ENCODE data around the gene DAND5.

Gene DAND5

GRCh38 chr19:12995596-12996405 is 26.4 kb downstream of the DAND5 start:
- no peak for DNase-seq

DNA sequence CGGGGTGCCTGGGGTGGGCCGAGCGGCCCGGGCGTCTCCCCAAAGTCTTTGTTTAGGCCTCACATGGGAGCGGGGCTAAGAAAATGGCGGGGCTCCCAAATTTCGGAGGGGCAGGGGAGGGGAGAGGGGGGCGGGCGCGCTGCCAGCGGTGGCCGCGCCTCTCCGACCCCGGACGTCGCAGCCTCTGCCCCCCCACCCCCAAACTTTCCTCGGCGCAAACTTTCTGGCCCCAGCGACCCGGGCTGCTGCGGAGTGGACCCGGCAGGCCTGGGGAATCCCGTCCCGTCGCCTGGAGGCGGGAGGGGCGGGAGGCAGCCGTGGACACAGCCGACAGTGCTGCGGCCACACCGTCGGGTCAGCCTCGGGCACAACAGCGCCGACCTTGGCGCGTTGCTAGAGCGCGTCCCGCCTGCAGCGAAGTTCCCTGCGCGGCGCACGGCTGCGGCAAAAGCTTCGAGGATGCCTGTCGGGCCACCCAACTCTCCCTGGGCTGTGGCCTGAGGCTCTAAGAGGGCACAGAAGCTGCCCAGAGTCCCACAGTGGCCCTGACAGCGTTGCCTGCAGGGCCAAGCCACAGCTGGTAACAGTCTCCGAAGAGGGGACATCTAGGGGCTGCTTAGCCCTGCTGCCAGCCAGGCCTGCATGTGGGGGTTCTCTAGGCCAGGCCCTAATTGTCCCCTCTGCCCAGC is 27.2 kb downstream of the DAND5 start:
- no peak for DNase-seq

DNA sequence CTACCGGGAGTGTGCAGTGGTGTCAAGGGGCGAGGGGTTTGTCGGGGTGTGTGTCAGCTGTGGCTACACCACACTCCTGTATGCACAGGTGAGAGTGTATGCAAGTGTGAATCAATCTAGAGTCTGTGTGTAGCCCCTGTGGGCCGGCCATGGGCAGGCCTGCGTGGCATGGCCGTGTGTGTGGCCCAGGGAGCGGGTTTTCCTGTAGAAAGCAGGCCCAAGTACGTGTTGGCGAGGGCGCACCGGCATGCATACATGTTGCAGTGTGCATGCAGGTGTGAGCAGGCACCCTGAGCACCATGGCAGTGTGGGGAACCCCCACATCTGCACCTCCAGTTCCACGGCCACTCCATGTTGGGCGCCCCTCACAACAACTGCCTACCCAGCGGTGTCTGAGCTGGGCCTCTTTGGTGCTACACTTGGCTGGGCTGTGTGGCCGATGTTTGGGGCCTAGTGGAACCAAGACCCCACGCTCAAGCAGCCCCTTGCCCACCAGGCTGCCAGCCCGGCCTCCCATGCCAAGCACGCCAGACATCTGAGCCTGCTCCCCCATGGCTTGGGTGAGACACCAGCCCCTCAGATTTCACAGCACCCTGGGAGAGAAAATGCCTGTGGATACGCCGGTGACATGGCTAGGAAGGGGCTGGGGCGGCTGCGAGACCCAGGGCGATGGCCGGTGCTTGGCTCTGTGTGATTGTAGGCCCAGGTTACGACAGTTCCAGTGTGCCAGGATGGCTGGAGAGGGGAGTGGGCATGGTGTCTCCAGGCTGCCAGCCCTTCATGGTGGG is 28.0 kb downstream of the DAND5 start:
- DNase-seq, result no peak

DNA sequence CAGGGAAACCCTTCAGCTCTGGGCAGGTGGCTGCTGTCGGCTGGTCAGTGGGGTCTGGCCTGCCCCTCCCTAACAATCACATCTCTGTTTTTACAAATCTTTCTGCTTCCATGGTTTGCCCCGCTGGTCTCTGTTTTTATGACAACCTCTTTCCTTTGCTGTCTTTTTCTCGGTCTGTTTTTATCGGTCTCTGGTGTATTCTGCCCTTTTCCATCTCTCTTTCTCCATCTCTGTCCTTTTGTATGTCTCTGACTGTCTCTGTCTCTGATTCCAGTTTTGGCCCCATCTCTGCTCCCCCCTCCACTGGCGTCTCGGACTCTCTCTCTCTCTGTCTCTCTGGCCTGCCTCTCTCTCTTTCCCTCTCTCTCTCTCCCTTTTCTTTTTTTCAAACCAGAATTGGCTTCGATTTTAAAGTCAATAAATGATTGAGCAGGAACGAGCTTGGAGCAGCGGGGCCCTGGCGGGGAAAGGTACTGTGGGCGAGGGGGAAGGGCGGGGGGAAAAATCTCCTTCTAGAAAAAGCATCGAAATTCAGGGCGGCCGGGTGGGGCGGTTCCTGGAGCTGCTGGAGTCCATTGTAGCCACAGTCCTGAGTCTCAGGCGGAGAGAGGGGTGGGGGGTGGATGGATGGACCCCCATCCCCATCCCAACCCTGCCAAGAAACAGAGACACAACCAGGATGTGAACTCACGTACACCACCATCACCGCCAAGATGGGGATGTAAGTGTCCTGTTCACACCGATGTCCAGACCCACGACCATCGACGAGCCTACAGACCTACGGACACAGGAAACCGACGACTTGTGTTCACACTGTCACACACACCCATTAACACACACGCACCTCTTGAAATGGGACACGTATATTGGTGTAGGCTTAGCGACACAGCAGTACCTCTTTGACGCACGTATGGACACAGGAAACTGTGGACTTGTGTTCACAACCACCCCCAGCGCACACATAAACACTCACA is 28.9 kb downstream of the DAND5 start:
- no peak for DNase-seq

DNA sequence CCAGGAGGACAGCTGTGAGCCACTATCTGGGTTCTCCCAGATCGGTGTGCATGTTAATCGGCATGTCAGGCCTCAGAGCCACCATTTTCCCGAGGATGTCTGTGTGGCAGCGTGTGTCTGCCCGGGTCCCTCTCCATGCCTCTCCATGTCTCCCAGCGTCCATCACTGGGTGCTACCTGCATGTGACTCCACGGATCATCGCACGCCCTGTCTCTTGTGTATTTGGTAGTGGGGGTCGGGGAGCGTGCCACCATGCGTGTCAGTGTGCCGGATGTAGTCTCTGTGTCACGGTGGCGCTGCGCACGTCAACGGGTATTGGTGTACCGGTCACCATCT is 31.8 kb downstream of the DAND5 start:
- no peak for DNase-seq

DNA sequence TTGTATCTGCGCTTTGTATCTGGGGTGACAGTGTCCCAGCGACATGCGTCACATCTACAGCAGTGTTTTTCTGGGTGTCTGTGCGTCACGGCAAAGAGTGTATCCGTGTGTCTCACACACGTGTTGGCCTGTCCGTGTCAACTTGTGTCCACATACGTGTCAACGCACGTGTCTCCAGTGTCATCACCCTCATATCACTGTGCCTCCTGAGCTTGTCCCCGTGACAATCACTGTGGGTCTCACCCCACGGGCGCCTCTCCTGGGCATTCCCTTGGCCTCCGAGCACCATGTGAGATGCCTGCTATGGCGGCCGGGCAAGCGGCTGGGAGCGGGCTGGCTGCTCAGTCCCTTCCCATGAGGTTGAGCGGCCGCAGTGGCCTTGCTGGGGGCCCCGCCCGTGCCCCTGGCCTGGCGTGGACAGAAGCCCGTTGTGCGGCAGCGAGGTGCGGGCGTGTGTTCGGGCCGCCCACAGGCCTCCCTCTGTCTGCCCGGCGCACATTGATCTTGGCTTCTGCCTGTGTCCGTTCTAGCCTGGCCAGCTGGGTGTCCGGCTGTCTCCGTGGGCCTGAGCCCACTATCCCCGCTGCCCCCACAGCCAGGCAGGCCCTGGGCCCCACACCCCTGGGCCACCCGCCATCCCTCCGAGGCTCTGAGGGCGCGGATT is 32.3 kb downstream of the DAND5 start:
- DNase-seq, result no peak

- no peak for DNase-seq
Measured at GRCh38 chr19:13002166-13002898, 33.0 kb downstream of the DAND5 start.

DNA sequence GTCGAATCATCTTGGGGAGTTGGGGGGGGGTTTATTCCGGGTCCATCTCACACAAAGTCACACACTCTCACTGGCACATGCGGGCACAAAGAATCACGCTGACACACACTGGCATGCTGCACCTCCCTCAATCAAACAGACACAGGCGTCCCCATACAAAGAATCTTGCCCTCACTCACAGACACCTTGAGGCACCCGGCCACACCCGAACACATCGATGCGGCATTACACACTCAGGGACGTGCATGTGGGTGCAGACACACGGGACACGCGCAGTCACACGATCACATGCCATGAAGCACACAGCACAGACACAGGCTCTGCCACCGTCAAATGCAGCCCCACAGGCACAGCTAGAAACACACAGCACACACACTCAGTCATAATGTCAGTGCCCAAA is 33.7 kb downstream of the DAND5 start:
- no peak for DNase-seq

DNA sequence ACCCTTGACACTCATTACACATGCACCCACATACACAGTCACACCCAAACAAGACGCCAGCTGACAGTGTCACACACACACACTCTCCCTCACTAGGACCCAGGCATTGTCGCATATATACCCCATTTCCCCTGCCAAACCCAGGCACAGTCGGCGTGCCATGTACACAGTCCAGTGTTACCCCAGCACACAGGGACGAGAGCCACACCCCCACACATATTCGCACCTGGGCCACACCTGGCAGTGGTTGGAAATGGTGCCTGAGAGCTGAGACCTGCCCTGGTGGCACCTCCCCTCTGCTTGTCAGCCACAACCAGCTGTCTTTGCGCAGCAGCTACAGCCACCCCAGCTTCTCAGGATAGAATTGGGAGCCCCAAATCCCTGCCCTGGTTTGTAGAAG is 34.9 kb downstream of the DAND5 start:
- DNase-seq, result no peak

DNA sequence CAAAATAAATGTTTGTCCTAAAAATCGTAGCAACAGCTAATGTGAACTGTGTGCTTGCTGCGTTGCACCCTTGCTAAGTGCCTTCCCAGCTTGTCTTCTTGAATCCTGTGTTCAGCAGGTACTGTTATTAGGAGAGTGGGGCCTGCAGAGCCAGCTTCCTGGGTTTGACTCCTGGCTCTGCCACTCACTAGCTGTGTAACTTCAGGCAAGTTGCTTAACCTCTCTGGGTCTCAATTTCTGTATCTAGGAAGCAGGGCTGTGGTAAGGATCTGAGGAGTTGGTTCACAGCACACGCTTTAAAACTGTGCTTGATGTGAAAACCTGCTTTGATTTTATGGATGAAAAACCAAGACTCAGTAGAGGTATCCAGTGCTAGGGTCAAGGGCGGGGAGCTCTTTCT is 35.9 kb downstream of the DAND5 start:
- DNase-seq, result no peak

DNA sequence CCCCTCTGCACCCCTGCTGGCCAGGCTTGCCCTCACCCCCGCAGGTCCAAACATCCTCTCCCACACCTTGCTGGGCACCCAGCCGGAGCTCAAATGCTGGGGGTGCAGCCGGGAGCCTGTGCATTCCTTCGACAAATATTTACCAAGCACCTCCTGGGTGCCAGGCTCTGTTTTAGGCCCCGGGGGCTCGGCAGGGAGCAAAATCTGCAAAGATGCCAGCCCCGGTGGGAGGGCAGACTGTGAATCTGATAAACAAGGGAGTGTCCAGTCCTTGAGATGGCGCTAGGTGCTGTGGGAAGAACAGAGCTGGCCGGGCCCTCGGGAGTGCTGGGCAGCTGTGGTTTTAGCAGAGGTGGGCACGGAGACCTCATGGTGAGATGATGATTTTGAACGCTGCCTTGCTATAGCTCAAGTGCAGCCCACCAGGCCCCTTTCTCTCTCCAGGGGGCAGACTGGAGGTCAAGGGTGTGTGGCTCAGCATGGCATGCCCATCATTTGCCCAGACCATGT is 36.5 kb downstream of the DAND5 start:
- DNase-seq, result no peak

- no peak for DNase-seq
Measured at GRCh38 chr19:13006431-13007281, 37.3 kb downstream of the DAND5 start.

DNA sequence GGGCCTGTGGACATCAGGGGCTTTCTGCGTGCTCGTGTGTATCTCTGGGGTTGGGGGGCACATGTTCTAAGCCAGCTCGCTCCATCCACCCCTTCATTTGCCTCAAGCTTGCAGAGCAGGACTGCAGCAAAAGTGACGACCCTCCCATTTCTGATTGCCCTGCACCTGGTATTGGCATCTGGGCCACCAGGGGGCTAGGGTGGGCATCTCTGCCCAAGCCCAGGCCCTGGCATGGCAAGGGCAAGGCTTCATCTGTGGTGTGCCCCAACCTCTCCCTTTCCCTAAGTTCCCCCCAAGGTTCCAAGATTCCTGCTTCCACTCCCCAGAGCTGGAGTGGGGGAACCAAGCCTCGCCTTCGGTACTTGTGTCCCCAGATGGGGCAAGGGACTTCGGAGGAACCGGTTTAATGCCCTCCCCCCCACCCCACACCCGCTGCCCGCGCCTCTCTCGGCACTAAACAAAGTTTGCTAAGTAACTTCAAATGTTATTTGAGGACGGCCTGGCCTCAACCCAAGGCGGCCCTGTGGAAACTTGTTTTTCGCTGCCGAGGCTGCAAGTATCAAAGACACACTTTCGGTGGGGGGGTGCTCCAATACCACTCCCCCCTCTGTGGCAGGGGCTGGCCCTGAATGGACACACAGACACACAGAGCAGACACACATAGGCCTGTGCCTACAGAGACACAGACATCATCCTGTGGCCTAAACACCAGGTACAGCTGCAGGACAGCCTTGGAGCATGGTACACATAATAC is 38.1 kb downstream of the DAND5 start:
- DNase-seq, result no peak

GRCh38 chr19:13008926-13009787 is 39.8 kb downstream of the DAND5 start:
- DNase-seq, result no peak

DNA sequence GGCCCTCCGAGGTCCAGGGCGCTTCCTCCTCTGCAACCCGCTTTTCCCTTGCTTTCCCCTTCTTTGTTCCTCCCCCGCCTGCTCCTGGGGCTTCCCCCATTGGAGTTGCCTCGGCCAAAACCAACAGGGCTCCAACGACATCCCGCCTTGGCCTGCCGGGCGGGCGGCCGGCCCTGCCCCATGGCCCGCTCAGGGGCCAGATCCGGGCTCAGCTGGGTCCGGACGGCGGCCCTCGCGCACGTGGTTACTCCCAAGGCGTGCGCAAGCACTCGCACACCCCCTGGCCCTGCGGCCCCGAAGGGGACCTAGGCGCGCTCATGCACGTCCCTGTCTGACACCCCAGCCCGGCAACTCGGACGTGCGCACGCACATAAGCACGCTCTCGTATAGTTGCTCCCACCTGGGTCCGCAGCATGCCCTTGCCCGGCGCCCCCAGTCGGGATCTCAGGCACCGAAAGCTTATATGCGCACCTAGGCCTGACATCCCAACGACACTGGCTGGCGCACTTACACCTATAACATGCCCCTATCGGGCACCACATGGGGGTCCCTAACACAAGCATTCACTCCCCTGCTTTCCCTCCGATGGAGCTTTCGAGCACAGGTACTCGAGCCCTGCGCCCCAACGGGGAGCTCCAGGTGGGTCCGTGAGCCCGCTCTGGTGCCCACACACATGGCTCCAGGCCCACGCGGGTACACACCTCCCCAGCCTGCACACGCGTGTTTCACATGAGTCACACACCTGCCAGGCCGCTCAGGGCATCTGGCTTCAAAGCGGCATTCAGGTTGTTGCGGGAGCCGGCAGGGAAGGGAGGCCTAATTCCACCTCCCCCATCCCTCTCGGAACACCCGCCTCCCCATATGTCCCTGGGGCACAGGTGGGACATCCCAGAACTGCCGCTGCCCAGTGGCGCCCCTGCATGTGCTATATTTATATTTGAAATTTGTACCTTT is 40.9 kb downstream of the DAND5 start:
- no peak for DNase-seq

- no peak for DNase-seq
Measured at GRCh38 chr19:13010992-13011652, 41.7 kb downstream of the DAND5 start.

Data from CD4-positive, alpha-beta T cell treated with Interleukin-10 for 1 hour (primary cell).